ENCODE results near the gene FAM98B. TPM values are rescaled to one million over a fixed set of nuclear protein-coding genes. Genes with fewer than 3 reads are reported as not detected.

The FAM98B gene
- total and polyA plus RNA-seq, 2 of the 8 experiments (the other 6 are each of a cell fraction or from before 2014, with no cell fraction given) = 5.9 to 48.4 TPM

- CTCF ChIA-PET (ENCODE audit: partially characterized antibody) = interaction anchor here (0.8 to 4.9 kb wide), 12 partner anchors 10 to 195 kb away, joined by 3 to 24 read pairs (median 6); no protein-coding TSS in a partner anchor
- no peak for TF ChIP-seq ATF3 (IDR thresholded peaks at IDR 0.05; ENCODE audit: insufficient read depth, low read depth, low read length)
- no peak for TF ChIP-seq PHF8 (conservative IDR thresholded peaks at IDR 0.05; ENCODE audit: low read depth, low read length)
- TF ChIP-seq SRF (IDR thresholded peaks at IDR 0.05; ENCODE audit: low read depth, low read length) = no peak
- no peak for TF ChIP-seq USF2 (IDR thresholded peaks at IDR 0.05; ENCODE audit: low read length)
- TF ChIP-seq SP1 (IDR thresholded peaks at IDR 0.05; ENCODE audit: low read depth, low read length) = no peak
- no peak for TF ChIP-seq KDM4A (IDR thresholded peaks at IDR 0.05; ENCODE audit: low read depth, low read length, severe bottlenecking)
- no peak for TF ChIP-seq KDM5A (IDR thresholded peaks at IDR 0.05; ENCODE audit: low read length)
- H3K4me2 ChIP-seq (ENCODE audit: insufficient read depth in 1 of 2, low read depth in 2 of 2, low read length in 2 of 2) = no peak overlapping the region
- no peaks in the 10 kb centered on the region for H3K36me3 ChIP-seq (ENCODE audit: control insufficient read depth in 2 of 4, insufficient read depth in 4 of 4, low read length in 3 of 4)
- H2BK20ac ChIP-seq (ENCODE audit: low read length) = no peak overlapping the region
- no peaks in the 10 kb centered on the region for H3K79me2 ChIP-seq (ENCODE audit: control insufficient read depth in 1 of 2, insufficient read depth in 2 of 2, low read length in 2 of 2)
- no peak overlapping the region for H4K5ac ChIP-seq (ENCODE audit: insufficient read length, low read depth, low read length)
- no peak overlapping the region for H2BK120ac ChIP-seq (replicated peaks; ENCODE audit: low read depth, low read length)
- FAIRE-seq (no peak), DNase-seq (ENCODE audit: low read depth in 1 of 2, low spot score in 2 of 2) (no peak)
- WGBS, 2 experiments (ENCODE audit: extremely low coverage in 1 of 2, insufficient coverage in 1 of 2, insufficient read length in 1 of 2, insufficient replicate concordance in 2 of 2, low coverage in 1 of 2, low lambda C conversion rate in 2 of 2, missing lambda C conversion rate in 1 of 2) = 92% methylated on average over 4 of the region's 4 CpGs; no CpG with 5 or more reads in 1 of the 2 experiments
- H4K91ac ChIP-seq (replicated peaks; ENCODE audit: insufficient read length, low read length) = no peak overlapping the region
- no peak overlapping the region for H2AFZ ChIP-seq (ENCODE audit: low read length)
- no peaks in the 10 kb centered on the region for H3K9me3 ChIP-seq (ENCODE audit: insufficient read depth in 2 of 2, low read depth in 1 of 2, low read length in 1 of 2)
- H3K23ac ChIP-seq (ENCODE audit: insufficient read length) = no peak overlapping the region
- H2BK5ac ChIP-seq (ENCODE audit: low read depth, low read length) = no peak overlapping the region
- no peak overlapping the region for H3K56ac ChIP-seq (replicated peaks; ENCODE audit: insufficient read length, low read depth, low read length)
- no peak overlapping the region for H2BK12ac ChIP-seq (ENCODE audit: low read depth, low read length)
- H3K79me1 ChIP-seq (ENCODE audit: low read depth, low read length) = no peaks in the 10 kb centered on the region
- H3K23me2 ChIP-seq (ENCODE audit: low read depth, low read length) = no peaks in the 10 kb centered on the region
- H3K4ac ChIP-seq (replicated peaks; ENCODE audit: insufficient read length, low read depth, low read length) = no peak overlapping the region
- no peak overlapping the region for H2AK5ac ChIP-seq (ENCODE audit: low read depth, low read length)
- H2BK15ac ChIP-seq (ENCODE audit: low read length) = no peak overlapping the region
- H4K20me1 ChIP-seq (replicated peaks in 1 of 2; ENCODE audit: control insufficient read depth in 1 of 2, insufficient read depth in 2 of 2, low read length in 2 of 2) = peaks cover 0 to 2% of the 10 kb centered on the region in 2 experiments
- no peak overlapping the region for H3K18ac ChIP-seq (ENCODE audit: extremely low read depth, low read length)
- H3K27me3 ChIP-seq (replicated peaks in 1 of 4; ENCODE audit: control insufficient read depth in 3 of 4, extremely low read depth in 1 of 4, insufficient read depth in 3 of 4, low read length in 3 of 4) = no peaks in the 10 kb centered on the region
- H3K4me1 ChIP-seq (replicated peaks in 1 of 4; ENCODE audit: control insufficient read depth in 3 of 4, insufficient read depth in 4 of 4, low read length in 3 of 4) = no peaks in the 10 kb centered on the region
- H3K27ac ChIP-seq (ENCODE audit: low read depth, low read length) = no peak overlapping the region
- POLR2A ChIA-PET (ENCODE audit: partially characterized antibody) = interaction anchor here (1.6 kb wide), 1 partner anchor 12 kb away, joined by 6 read pairs; no protein-coding TSS in a partner anchor
- no peak overlapping the region for H3K9ac ChIP-seq (replicated peaks in 1 of 4; ENCODE audit: extremely low read depth in 1 of 4, low read depth in 3 of 4, low read length in 3 of 4)
- no peak overlapping the region for H3K14ac ChIP-seq (ENCODE audit: insufficient read length)
- H4K8ac ChIP-seq (ENCODE audit: extremely low read depth, insufficient read depth, low read length) = no peak overlapping the region
- no peak overlapping the region for H3K4me3 ChIP-seq (ENCODE audit: extremely low read depth in 1 of 4, insufficient read depth in 2 of 4, low read depth in 3 of 4, low read length in 4 of 4)
Observed at GRCh38 chr15:38504680-38505467, 50.9 kb downstream of the FAM98B start.
